ENCODE measurements around the gene BLACAT1.
"Not testable (repeated sequence)": the region's sequence is repeated elsewhere in the genome, so short reads cannot be mapped to it uniquely, and the experiment has no call there.

The BLACAT1 gene

DNA sequence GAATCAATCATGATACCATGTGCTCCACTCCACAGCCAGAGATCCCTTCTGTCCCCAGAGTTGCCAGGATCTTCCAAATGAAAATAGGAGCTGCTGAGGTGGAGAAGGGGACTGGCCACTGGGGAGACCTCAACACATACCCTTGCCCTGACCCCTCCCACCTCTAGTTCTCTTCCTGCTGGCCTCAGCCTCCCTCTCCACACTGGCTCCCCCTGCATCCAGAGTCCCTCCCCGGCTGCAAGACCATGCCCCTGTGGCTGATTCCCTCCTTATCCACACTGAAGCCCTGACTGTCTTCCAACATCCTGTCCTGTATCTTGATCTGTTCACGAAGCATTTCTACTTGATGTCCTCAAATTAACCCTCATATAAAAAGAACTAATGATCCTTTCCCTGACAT is 27.5 kb upstream of the BLACAT1 start:
- DNase-seq = no peak

DNA sequence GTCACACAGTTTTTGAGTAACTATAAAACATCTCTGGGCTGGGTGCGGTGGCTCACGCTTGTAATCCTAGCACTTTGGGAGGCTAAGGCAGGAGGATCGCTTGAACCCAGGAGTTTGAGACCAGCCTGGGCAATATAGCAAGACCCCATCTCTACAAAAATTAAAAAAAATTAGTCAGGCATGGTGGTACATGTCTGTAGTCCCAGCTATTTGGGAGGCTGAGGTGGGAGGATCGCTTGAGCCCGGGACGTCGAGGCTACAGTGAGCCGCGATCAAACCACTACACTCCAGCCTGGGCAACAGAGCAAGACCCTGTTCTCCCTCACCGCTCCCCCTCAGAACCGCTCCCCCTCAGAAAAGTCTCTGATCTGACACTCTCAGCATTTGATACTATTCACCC is 26.7 kb upstream of the BLACAT1 start:
- not testable (repeated sequence) for DNase-seq

DNA sequence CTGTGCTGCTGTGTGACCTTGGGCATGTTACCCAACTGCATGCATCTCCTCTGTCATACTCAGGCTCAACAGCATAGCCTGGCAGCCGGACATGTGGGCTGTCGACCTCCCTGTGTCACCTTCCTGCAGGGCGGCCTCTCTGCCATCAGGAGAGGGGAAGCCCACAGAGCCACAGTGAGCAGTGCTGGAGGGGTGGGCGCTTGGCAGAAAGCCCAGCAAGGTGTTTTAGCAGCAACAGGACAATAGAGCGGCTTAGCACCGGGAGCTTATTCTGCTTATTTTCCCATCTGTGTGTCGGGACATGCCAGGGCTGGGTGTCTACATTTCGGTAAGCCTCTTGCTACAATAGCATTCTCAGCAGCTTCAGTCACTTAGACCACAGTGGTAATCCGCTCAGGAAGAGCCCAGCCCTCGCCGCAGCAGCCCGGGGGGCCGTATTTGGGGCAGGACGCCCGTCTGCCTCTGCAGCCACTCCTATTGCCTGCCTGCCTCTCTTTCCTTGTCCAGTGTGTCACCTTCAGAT is 25.8 kb upstream of the BLACAT1 start:
- DNase-seq = peak in 1 of 2 donors; percentile 13

DNA sequence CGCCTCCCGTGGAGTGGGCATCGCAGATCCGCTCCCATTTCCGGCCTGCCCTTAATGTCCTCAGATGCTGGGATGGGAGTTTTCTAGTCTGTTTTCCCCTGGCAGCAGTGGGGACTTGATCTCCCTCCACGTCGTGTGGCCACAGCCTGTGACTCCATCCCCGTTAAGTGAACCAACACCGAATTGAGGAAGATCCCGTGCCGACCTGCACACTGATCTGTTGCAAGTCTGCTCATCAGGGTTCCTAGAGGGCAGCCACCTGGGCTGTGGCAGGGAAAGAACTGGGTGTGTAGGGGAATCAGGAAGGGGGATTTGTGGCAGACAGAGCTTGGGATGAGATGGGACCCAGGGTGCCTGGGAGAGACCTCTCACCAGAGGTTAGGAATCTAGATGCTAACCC is 25.4 kb upstream of the BLACAT1 start:
- no peak for DNase-seq

DNA sequence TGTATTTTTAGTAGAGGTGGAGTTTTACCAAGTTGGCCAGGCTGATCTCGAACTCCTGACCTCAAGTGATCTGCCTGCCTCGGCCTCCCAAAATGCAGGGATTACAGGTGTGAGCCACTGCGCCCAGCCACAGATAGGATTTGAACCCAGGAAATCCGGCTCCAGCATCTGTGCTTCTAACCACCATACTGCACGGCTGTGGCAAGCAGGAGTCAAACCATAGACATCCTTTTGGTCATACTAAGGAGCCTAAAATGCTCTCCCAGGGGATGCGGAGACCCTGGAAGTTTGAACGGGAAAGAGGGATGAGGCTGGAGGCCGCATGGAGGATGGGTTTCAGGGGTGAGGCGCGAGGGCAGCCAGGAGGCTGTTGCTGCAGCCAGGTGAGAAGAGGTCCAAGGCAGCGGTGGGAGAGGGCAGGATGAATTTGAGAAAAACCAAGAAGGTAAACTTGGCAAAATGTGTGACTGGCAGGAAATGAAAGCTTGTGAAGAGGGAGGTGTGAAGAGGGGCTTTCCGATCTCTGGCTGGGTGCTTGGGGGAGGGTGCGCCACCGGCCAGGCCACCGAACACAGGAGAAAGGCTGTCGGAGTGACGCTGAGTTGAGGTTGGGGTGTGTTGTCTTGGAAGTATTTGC is 24.6 kb upstream of the BLACAT1 start:
- peak; percentile 72 for DNase-seq

DNA sequence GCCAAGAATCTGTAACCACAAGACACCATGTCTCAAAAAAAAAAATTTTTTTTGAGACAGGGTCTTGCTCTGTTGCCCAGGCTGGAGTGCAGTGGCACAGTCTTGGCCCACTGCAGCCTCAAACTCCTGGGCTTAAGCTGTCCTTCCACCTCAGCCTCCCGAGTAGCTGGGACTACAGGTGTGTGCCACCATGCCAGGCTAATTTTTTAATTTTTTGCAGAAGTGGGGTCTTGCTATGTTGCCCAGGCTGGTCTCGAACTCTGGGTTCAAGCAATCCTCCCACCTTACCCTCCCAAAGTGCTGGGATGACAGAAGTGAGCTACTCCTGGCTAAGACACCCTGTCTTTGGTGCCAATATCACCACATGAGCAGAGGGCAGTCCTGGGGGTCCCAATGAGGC is 23.1 kb upstream of the BLACAT1 start:
- DNase-seq = not testable (repeated sequence)

DNA sequence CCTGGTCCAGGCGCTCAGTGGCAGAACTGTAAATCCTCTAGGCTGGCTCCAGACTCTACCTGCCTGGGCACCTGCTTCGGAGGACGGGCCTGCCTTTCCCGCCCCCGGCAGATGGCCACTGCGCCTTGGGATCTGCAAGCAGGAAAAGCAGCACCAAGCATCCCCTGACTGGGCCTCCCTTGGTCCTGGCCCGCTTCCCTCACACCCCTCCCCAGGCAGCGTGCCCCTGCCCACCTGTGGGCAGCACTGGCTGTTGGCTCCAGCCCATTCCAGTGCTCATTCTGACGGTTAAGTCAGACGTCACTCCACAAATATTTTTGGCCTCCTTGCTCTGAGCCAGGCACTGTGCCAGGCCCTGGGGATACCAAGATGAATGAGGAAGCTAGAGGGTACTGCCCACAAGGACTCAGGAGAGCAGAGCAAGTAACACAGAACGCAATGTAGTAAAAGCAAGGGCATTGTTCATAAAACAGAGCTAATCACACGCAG is 22.0 kb upstream of the BLACAT1 start:
- no peak for DNase-seq

DNA sequence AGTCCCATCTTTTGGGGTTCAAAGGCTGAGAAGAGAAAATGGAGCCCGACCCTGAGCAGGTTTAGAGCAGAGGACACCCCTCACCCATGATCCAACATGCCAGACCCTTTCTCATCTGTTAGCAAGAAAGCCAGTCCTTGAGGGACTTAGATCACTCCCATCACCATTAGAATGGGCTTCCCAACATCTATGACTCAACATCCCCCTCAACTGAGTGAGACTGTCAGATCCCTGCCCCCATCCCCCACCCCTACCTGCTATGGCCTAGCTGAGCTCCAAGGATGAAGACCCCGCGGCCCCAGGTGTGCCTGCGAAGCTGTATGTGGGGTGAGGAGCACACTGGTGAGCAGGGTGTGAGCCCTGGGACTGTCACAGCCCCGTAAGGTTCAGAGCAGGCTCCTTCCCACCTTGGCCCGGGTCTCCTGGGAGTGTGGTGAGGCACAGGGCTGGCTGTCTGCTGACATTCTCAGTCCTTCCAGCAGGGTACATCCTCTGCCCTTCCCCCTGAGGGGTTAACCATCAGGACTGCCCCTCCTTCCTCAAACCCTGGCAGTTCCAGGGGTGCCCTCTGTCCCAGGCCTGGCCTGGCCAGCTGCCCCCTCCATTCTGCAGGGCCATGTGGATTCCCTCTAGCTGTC is 21.4 kb upstream of the BLACAT1 start:
- no peak for DNase-seq

DNA sequence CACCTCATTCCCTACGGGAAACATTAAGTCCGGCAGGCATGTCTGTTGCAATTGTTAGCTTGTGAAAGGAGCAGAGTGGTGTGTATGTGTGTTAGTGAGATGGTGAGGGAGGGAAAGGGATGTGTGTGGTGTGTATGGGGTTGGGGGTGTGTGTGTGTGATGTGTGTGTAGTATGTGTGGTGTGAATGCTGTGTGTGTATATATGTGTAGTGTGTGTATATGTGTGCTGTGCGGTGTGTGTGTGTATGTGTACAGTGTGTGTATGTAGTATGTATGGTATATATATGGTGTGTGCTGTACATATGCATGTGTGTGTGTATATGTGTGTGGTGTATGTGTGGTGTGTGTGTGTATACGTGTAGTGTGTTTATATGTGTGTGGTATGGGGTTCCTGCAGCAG is 20.8 kb upstream of the BLACAT1 start:
- DNase-seq = no peak

DNA sequence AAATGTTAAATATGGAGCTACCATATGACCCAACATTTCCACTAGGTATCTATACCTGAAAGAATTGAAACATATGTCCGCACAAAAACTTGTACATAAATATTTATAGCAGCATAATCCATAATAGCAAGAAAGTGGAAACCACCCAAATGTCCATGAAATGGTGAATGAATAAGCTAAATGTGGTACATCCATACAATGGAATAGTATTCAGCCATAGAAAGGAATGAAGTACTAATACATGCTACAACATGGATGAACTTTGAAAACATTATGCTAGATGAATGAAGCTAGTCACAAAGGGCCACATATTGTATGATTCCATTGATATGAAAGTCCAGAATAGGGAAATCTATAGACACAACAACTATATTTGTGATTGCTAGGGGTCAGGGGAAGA is 20.0 kb upstream of the BLACAT1 start:
- DNase-seq = no peak

DNA sequence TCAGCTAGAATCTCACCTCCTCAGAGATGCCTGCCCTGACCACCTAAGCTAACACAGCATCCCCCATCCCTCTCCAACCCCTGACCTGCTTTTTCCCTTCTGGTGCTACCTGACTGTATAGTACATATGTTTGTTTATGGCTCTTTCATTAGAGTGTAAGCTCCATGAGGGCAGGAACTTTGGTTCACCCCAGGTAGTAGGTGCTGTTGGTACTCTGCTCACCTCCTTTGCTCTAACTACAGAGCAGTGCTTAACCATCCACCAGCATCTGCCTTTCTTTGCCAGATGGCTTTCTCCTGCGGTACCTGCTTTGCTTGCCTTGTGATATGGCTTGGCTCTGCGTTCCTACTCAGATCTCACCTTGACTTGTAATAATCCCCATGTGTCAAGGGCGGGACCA is 18.7 kb upstream of the BLACAT1 start:
- no peak for DNase-seq

DNA sequence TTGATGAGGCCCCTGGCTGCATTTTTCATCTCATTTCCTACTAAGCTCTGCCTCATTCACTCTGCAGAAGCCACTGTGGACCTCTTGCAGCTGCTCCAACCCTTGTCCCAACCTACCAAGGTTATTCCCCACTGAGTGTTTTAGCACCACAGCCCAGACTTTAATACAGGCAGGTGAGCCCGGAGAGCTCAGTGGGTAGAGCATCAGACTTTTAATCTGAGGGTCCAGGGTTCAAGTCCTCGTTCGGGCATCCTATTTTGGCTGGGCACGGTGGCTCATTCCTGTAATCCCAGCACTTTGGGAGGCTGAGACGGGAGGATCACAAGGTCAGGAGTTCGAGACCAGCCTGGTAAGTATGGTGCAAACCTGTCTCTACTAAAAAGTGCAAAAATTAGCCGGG is 18.1 kb upstream of the BLACAT1 start:
- DNase-seq = no peak

DNA sequence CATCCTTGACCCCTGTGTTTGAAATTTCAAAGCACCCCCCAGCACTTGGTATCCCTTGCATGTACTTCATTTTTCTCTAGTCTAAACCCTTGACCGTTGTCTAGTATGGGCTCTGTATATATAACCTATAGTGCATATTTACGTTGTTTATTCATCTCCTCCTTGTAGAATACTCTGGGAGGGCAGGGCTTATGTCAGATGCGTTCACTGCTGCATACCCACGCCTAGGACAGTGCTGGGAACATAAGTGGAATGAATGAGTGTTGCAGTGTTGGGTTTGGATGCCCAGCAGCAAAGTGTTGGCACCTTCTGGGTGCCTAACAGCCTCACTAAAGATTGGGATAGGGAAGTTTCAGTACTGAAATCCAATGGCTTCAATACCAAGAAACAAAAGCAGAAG is 17.6 kb upstream of the BLACAT1 start:
- DNase-seq = no peak

DNA sequence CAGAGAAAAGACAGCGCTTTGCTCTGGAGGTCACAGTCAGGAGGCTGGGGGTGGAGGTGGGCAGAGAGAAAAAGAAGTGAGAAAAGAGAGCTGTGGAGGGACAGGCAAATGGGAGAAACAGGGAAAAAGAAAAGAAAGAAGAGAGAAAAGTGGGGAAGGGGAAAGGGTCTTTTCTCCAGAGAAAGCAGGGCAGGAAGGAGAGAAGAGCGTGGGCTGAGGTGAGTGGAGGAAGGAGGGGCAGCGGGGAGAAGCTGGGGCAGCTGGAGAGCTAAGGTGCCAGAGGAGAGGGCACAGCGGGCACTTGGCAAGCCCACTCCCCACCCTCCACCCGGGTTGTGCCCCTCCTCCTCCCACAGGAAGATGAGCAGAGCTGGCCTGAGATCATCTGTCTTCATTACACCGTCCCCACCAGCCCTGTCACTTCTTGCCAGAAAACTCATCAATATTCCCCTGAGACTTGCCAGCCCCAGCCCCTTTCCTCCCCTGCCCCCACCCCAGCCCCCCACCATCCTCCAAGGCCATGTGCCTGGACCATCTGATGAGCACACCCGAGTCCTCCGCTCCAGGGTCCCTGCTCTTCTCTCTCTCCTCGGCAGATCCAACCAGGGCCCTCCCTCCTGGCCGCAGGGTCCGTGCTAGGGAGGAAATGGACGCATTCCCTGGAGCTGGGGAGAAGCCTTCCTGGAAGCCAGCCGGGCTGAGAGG is 17.0 kb upstream of the BLACAT1 start:
- no peak for DNase-seq

DNA sequence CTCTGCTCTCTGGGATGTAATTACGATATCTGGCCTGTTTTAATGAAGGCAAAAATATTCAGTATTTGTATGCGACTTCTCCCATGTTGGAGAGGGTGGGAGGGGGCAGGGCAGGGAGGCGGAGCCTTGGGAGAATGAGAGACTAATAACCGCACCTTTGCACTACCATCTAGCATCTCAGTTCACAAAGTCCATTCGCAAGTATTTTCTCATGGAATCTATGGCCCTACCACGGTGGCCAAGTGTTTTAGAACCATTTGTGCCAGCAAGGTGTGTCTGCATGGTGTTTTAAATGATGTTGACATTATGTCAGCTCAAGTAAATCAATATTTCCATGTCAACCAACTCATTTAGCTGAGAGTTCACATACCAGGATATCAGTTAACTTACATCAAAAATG is 14.3 kb upstream of the BLACAT1 start:
- DNase-seq = no peak

DNA sequence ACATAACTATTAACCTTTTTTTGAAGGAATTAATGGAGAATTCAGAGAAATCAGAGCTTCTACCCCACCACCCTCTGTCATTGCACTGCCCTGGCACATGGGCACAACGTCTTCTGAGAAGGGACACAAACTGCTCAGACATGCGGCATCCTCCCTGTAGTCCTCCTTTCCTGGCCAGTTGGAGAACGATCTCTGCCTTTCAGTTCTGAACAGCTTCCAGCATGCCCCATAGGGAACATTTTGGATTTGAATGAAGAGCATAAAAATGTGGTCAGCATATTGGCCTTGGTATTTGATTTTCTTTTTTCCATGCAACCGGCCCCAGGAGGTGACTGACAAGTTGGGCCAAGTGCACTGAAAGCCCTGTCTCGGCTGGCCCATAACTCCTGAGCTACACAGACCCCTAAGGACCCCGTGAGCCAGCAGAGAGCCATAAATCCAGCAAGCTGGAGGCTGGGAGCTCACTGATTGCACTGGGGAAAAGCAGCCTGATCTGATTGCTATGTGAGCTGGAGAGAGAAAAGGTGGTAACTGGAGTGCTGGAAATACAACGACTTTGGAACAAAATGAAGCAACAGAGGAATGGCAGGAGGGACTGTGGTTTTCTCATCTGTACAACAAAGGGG is 10.9 kb upstream of the BLACAT1 start:
- no peak for DNase-seq

DNA sequence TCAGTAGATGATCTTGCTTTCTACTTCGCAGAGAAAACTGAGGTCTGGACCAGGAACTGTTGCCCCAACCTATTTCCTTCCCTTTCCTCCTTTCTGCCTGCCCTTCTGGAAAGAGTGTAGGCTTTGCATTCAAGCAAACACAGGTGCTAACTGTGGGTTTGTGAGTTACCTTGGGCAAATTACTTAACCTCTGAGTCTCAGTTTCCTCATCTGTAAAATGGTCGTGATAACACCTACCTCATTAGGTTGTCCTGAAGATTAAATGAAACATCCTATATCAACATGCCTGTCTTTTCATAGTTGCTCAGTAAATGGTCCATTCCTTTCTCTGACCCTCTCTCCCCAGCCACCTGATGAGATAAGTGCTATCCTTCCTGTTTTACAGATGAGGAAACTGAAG is 9.5 kb upstream of the BLACAT1 start:
- no peak for DNase-seq

DNA sequence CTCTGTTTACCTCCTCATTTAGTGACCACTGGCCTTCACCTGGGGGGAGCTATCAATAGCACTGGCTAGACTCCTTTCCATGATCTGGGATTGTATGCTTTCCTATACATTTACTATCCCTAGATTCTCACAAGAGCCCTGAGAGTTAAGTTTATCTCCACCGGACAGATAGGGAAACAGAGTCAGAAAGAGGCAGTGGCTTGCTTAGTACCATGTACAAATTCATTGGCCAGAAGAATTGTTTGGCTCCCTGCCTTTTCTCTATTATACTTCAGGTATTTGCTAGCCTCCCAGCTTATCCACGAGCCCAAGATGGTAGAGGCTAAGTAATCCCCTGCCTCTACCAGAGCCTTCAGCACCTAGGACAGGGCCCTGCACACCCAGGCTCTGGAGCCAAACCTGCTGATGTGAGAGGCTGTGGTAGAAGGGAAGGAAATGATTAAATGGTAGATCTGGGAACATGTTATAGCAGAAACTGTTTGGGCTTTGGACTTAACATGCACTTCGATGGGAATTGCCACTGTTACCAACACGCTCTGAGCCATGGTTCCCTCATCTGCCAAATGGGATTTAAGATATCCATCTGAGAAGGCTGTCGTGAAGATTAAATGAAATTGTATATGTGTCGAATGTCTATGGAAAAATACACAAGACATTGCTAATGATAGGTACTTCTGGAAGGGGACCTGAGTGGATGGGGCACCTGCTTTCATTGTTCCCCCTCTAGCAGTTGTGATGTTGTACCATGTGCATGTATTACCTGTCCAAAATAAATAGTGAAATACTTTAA is 3.1 kb upstream of the BLACAT1 start:
- DNase-seq = peak in 1 of 2 donors; percentile 12

DNA sequence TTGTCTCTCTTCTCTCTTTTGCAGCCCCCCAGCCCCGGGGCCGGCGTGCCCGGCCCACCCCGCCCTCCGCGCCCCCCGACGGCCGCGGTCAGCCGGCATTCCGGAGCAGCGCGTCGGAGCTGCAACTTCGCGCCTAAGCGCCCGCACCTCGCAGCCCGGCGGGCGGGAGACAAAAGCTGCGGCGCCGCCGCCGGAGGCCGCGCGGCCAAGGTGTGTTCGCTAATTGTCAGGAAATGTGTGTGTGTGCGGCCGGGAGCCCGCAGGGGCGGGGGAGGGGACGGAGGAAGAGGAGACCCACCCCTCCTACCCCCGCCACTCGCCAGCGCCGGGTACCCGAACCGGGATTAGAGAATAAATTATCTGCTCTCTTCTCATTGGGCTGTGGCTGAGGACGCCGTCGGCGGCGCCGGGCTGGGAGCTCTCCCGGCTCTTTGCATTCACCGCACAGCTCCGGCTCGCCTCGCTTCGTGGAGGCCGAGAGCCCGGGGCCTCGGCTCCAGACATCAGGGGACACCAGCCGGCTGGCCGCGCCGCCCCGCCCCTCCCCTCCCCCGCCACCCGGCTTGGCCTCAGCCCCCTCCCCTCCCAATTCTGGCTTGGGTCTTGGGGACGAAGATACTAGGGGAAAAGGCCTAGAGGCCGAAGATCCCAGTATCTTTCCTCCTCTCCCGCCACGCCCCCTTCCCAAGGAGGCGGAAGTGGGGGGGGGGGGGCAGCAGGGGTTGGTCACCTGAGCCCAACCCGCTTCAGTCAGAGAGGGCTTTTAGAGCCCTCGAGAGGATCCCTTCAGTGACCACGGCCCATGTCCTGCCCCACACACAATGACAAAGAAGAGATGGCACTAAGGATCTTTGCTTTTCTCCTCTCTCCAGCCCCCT is 1.3 kb upstream of the BLACAT1 start:
- peak; percentile 4 to 9 for DNase-seq

DNA sequence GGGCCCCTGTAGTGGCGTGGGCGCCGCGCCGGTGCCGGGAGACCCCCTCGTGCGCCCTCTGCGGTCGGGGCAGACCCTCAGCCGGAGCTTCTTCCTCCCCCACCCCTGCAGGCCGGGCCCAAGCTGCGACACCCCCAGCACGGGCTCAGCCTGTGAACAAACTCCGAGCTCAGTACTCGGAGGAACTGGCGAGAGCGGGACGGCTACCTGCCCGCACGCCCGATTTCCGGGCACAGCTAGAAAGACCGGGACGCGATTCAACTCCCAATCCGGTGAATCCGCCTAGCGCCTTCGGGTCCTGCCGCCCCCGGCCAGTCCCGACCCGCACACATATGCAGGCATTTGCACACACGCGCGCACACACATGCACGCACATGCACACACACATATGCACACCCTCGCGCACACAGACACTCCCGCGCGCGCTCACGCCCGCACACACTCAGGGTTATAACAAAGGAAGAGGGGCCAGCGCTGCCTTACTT is 580 bp upstream of the BLACAT1 start:
- no peak for DNase-seq

DNA sequence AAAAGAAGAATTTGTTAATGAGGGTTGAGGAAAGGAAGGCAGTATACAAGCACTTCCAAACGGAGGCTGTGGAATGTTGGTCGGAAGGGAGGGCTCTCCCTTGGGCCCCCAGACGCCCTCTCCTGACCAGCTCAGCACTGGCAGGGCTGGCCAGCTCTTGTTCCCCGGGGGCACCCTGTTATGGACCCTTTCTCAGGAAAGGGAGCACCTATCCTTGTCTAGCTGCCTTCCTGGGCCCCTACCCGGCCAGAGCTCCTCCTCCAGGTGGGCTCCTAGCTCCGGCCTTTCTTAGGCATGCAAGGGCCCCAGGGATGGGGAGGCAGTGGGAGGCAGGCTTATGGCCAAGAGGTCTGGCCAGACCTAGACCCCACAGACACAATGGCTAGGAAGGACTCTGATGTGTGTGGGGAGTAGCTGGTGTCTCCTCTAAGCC is 926 bp downstream of the BLACAT1 start:
- no peak for DNase-seq
